ENCODE data around the gene TUBAL3. TPM values are rescaled to one million over a fixed set of nuclear protein-coding genes. Genes with fewer than 3 reads are reported as not detected.

The TUBAL3 gene
- total and polyA plus RNA-seq, 2 donors (not counting 3 experiments of a cell fraction or from before 2014, with no cell fraction given): not detected

DNA sequence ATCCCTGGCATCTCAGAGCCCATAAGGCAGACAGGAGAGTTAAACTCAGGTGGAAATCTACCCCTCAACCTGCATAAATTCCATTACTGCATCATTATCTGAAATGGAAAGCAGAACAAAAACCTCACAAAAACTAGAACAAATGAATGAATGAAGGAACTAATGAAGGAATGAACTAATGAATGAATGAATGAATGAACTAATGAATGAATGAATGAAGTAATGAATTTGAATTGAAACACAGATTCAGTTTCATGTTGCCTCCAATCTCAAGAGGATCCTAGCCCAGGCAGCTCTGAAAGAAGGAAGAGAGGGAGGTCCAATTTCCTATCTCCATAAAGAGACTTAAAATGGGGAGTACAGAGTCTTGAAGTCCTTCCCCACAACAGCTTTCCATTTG, 41.8 kb downstream of the TUBAL3 start:
- no peak for FAIRE-seq
- no TSS peak for BruUV-seq (replicated peaks)
- no peak overlapping the region for H3K9ac ChIP-seq (replicated peaks; ENCODE audit: extremely low read depth, insufficient read depth, low read length)
- no peaks in the 10 kb centered on the region for H3K36me3 ChIP-seq (ENCODE audit: control insufficient read depth in 2 of 2, extremely low read depth in 1 of 2, insufficient read depth in 2 of 2, low read length in 2 of 2)
- H3K4me2 ChIP-seq (ENCODE audit: insufficient read depth, low read length): no peak overlapping the region
- no peak overlapping the region for H3K4me3 ChIP-seq (replicated peaks in 1 of 3; ENCODE audit: insufficient read depth in 1 of 3, low read depth in 1 of 3, low read length in 3 of 3)
- DNase-seq (ENCODE audit: low read depth, low spot score): no peak
- H3K27ac ChIP-seq (ENCODE audit: insufficient read depth, low read depth, low read length): no peak overlapping the region
- H3K9me1 ChIP-seq (replicated peaks; ENCODE audit: control insufficient read depth, extremely low read depth, insufficient read depth, low read length): no peaks in the 10 kb centered on the region
- POLR2A ChIA-PET: no interaction called here
- intact Hi-C loops (cut with micrococcal nuclease) (no loop called here), dilution Hi-C loops (cut with MboI; ENCODE audit: extremely low pct_ligation_motif_present, low sequenced_read_pairs) (no loop called here)
- H3K4me1 ChIP-seq (ENCODE audit: control insufficient read depth, extremely low read depth, insufficient read depth, low read length): no peaks in the 10 kb centered on the region
- H3K9me3 ChIP-seq (replicated peaks; ENCODE audit: control insufficient read depth, insufficient read depth, low read length): no peaks in the 10 kb centered on the region
- no peak for TF ChIP-seq POLR2A (IDR thresholded peaks at IDR 0.05; ENCODE audit: low read depth, low read length)
- H3K27me3 ChIP-seq (ENCODE audit: control insufficient read depth in 2 of 2, insufficient read depth in 2 of 2, low read length in 2 of 2): peaks cover 4 to 15% of the 10 kb centered on the region in 2 experiments
- H3K79me2 ChIP-seq (ENCODE audit: control insufficient read depth, insufficient read depth, low read length): no peaks in the 10 kb centered on the region
- CTCF ChIA-PET: no interaction called here
- H2AFZ ChIP-seq (ENCODE audit: low read depth, low read length): no peak overlapping the region
- H4K20me1 ChIP-seq (replicated peaks; ENCODE audit: control insufficient read depth, extremely low read depth, insufficient read depth, low read length): no peaks in the 10 kb centered on the region

DNA sequence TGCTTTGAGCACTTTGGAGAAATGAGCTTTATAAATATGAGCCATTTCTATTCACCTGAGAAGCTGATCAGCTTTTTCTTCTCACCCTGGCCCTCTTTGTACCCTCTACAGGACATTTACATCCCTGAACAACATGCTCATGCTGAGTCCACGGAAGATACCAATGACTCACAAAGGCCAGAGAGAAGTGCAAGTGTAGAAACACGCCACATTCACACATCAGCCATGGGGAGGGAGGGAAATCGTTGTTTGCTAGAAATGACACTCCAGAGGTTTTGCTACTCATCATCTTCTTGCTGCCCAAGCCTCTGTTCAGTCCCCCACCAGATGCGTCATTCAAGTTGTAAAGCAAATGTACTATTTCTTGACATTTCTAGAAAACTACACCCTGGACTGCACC, 42.7 kb downstream of the TUBAL3 start:
- POLR2A ChIA-PET: no interaction called here
- no peak for FAIRE-seq

More for the DNA sequence above, 42.7 kb downstream of the TUBAL3 start:
- no peaks in the 10 kb centered on the region for H3K36me3 ChIP-seq (ENCODE audit: control insufficient read depth in 2 of 2, extremely low read depth in 1 of 2, insufficient read depth in 2 of 2, low read length in 2 of 2)
- H4K20me1 ChIP-seq (replicated peaks; ENCODE audit: control insufficient read depth, extremely low read depth, insufficient read depth, low read length): no peaks in the 10 kb centered on the region
- H3K4me3 ChIP-seq (replicated peaks in 1 of 3; ENCODE audit: insufficient read depth in 1 of 3, low read depth in 1 of 3, low read length in 3 of 3): no peak overlapping the region
- no peak overlapping the region for H3K4me2 ChIP-seq (ENCODE audit: insufficient read depth, low read length)
- CTCF ChIA-PET: interaction anchor here (0.6 kb wide), 1 partner anchor 18 kb away, joined by 3 read pairs; no protein-coding TSS in a partner anchor
- no peak for DNase-seq (ENCODE audit: low read depth, low spot score)
- H3K79me2 ChIP-seq (ENCODE audit: control insufficient read depth, insufficient read depth, low read length): no peaks in the 10 kb centered on the region
- H3K9me1 ChIP-seq (replicated peaks; ENCODE audit: control insufficient read depth, extremely low read depth, insufficient read depth, low read length): no peaks in the 10 kb centered on the region
- H3K4me1 ChIP-seq (ENCODE audit: control insufficient read depth, extremely low read depth, insufficient read depth, low read length): no peaks in the 10 kb centered on the region
- peaks cover 4 to 19% of the 10 kb centered on the region in 2 experiments for H3K27me3 ChIP-seq (ENCODE audit: control insufficient read depth in 2 of 2, insufficient read depth in 2 of 2, low read length in 2 of 2)
- H2AFZ ChIP-seq (ENCODE audit: low read depth, low read length): no peak overlapping the region
- TF ChIP-seq, protein P1, sequence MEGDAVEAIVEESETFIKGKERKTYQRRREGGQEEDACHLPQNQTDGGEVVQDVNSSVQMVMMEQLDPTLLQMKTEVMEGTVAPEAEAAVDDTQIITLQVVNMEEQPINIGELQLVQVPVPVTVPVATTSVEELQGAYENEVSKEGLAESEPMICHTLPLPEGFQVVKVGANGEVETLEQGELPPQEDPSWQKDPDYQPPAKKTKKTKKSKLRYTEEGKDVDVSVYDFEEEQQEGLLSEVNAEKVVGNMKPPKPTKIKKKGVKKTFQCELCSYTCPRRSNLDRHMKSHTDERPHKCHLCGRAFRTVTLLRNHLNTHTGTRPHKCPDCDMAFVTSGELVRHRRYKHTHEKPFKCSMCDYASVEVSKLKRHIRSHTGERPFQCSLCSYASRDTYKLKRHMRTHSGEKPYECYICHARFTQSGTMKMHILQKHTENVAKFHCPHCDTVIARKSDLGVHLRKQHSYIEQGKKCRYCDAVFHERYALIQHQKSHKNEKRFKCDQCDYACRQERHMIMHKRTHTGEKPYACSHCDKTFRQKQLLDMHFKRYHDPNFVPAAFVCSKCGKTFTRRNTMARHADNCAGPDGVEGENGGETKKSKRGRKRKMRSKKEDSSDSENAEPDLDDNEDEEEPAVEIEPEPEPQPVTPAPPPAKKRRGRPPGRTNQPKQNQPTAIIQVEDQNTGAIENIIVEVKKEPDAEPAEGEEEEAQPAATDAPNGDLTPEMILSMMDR (IDR thresholded peaks at IDR 0.05; ENCODE audit: extremely low read depth in 1 of 2, insufficient read depth in 1 of 2, low read depth in 1 of 2, low read length in 2 of 2): no peak
- no peak for TF ChIP-seq POLR2AphosphoS5 (IDR thresholded peaks at IDR 0.05; ENCODE audit: insufficient read depth, low read depth, low read length)
- TF ChIP-seq FOS (IDR thresholded peaks at IDR 0.05; ENCODE audit: borderline replicate concordance, insufficient read depth, low read length): no peak
- no peak for TF ChIP-seq POLR2A (IDR thresholded peaks at IDR 0.05; ENCODE audit: low read depth, low read length)
- TF ChIP-seq, protein P2, sequence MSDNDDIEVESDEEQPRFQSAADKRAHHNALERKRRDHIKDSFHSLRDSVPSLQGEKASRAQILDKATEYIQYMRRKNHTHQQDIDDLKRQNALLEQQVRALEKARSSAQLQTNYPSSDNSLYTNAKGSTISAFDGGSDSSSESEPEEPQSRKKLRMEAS (IDR thresholded peaks at IDR 0.05; ENCODE audit: insufficient read depth, insufficient read length): no peak
- TF ChIP-seq JUN (IDR thresholded peaks at IDR 0.05; ENCODE audit: borderline replicate concordance, insufficient read depth, insufficient read length, low read depth): no peak
- TF ChIP-seq EZH2 (IDR thresholded peaks at IDR 0.05; ENCODE audit: borderline replicate concordance, low read depth, low read length, severe bottlenecking): no peak
- no peak for TF ChIP-seq MYC (IDR thresholded peaks at IDR 0.05; ENCODE audit: low read depth, low read length)
- TF ChIP-seq GATA2 (IDR thresholded peaks at IDR 0.05; ENCODE audit: insufficient read depth, insufficient read length, low read depth, low read length): no peak
- no TSS peak for BruUV-seq (replicated peaks)
- H3K9ac ChIP-seq (replicated peaks; ENCODE audit: extremely low read depth, insufficient read depth, low read length): no peak overlapping the region
- no peaks in the 10 kb centered on the region for H3K9me3 ChIP-seq (replicated peaks; ENCODE audit: control insufficient read depth, insufficient read depth, low read length)
- dilution Hi-C loops (cut with MboI; ENCODE audit: extremely low pct_ligation_motif_present, low sequenced_read_pairs): no loop called here
- intact Hi-C loops (cut with micrococcal nuclease): no loop called here
- no peak overlapping the region for H3K27ac ChIP-seq (ENCODE audit: insufficient read depth, low read depth, low read length)

All from endothelial cell of umbilical vein (primary cell).